HK-2 (cell line): ENCODE results near the gene PPP4C.
"Not testable (repeated sequence)": the region's sequence is repeated elsewhere in the genome, so short reads cannot be mapped to it uniquely, and the experiment has no call there.

Experiments
- DNase-seq: peaks from one replicate; pipeline ENCODE4 v3.0.0-alpha.2; 2018; ENCODE audit not compliant: unreplicated experiment

PPP4C gene

GRCh38 chr16:30096105-30096861 is 20.5 kb downstream of the PPP4C start, which contains the start of gene YPEL3:
Gene YPEL3 (minus strand): TSS chr16:30096213. CDS start chr16:30095482, 731 bp downstream.
- DNase-seq, result peak; percentile 72

- DNase-seq, result no peak
Measured at GRCh38 chr16:30096862-30097563, 21.2 kb downstream of the PPP4C start.

- no peak for DNase-seq
Measured at GRCh38 chr16:30104090-30104489, 28.3 kb downstream of the PPP4C start.

- no peak for DNase-seq
Measured at GRCh38 chr16:30104492-30104891, 28.7 kb downstream of the PPP4C start.

- no peak for DNase-seq
Measured at GRCh38 chr16:30108059-30108850, 32.5 kb downstream of the PPP4C start.

- DNase-seq, result no peak
Measured at GRCh38 chr16:30110661-30111060, 34.9 kb downstream of the PPP4C start.

- DNase-seq, result no peak
Measured at GRCh38 chr16:30112197-30113030, 36.6 kb downstream of the PPP4C start.

GRCh38 chr16:30113031-30113710 is 37.4 kb downstream of the PPP4C start, which contains the start of gene GDPD3:
Gene GDPD3 (minus strand): TSS chr16:30113537. CDS start chr16:30113478, 59 bp downstream.
- no peak for DNase-seq

GRCh38 chr16:30113711-30114333 is 38.0 kb downstream of the PPP4C start:
- no peak for DNase-seq

- DNase-seq, result no peak
Measured at GRCh38 chr16:30114411-30114810, 38.6 kb downstream of the PPP4C start.

GRCh38 chr16:30114833-30115232 is 39.0 kb downstream of the PPP4C start:
- not testable (repeated sequence) for DNase-seq

GRCh38 chr16:30115238-30115637 is 39.4 kb downstream of the PPP4C start:
- DNase-seq, result no peak

- no peak for DNase-seq
Measured at GRCh38 chr16:30116291-30117207, 40.8 kb downstream of the PPP4C start.

GRCh38 chr16:30117768-30118167 is 42.0 kb downstream of the PPP4C start:
- DNase-seq, result no peak

- DNase-seq, result no peak
Measured at GRCh38 chr16:30119428-30119827, 43.6 kb downstream of the PPP4C start.

GRCh38 chr16:30120340-30121105 is 44.7 kb downstream of the PPP4C start:
- no peak for DNase-seq

- no peak for DNase-seq
Measured at GRCh38 chr16:30121741-30122571, 46.2 kb downstream of the PPP4C start.
